HG02970 (cell line): ENCODE measurements around the gene PDE6B.
"Not testable (repeated sequence)": the region's sequence is repeated elsewhere in the genome, so short reads cannot be mapped to it uniquely, and the experiment has no call there.

ENCODE experiments used
- ATAC-seq: cut with Tn5 transposase; IDR thresholded peaks from one replicate; pipeline ENCODE4 v1.9.1; 2021; ENCODE audit warnings: mild to moderate bottlenecking, moderate library complexity, moderate number of reproducible peaks; ENCODE audit not compliant: unreplicated experiment, low FRiP score

PDE6B gene

DNA sequence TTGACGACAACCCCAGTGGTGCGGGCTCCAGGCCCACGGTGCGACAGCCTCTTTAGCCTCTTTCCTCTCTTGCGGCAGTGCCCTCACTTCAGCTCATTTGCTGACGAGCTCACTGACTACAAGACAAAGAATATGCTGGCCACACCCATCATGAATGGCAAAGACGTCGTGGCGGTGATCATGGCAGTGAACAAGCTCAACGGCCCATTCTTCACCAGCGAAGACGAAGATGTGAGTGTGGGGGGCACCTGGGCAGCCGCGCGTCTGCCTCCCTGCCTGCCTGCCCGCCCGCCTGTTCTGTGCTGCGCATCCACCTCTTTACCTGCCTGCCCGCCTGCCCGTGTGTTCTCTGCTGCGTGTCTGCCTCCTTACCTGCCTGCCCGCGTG lies 9.2 kb downstream of the PDE6B start:
- ATAC-seq: no peak

DNA sequence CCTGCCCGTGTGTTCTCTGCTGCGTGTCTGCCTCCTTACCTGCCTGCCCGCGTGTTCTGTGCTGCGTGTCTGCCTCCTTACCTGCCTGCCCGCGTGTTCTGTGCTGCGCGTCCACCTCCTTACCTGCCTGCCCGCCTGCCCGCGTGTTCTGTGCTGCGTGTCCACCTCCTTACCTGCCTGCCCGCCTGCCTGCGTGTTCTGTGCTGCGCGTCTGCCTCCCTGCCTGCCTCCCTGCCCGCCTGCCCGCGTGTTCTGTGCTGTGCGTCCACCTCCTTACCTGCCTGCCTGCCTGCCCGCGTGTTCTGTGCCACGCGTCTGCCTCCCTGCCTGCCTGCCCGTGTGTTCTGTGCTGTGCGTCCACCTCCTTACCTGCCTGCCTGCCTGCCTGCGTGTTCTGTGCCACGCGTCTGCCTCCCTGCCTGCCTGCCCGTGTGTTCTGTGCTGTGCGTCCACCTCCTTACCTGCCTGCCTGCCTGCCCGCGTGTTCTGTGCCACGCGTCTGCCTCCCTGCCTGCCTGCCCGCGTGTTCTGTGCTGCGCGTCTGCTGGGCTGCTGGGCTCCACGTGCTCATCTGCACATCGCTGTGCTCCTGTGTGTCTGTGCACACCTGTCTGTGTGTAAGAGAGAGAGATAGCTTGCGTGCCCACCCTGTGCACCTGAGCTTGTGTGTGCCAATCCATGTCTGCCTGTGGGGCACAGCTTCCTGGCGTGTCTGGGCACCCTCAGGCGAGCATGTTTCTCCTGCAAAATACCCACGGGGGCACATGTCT lies 9.9 kb downstream of the PDE6B start:
- not testable (repeated sequence) for ATAC-seq

DNA sequence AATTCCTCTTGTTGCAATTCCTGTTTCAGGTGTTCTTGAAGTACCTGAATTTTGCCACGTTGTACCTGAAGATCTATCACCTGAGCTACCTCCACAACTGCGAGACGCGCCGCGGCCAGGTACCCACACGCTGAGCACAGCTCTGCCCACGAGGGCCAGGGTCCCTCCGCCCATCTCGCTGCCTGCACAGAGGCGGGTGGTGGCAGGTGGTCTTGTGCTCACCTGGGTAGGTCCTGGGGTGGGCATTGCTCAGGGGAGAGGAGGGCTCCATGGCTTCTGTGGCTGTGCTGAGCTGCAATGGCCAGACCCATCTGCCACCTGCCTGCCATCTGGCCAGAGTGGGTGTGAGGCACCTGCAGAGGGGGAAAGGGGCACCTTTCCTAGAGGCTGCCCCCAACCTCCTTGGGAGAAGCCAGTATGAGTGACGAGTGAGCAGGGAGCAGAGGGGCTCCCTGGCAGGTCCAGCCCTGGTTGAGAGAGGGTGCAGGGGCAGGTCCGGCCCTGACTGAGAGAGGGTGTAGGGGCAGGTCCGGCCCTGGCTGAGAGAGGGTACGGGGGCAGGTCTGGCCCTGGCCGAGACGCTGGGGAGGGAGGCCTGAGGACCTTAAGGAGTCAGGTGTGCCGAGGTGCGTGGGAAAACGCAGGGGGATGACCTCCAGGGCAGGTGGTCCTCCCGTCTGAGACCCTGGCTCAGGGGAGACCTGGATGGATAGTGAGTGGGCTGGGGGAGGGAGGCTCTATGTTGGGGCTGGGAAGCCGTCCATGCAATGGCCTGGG lies 10.7 kb downstream of the PDE6B start:
- no peak for ATAC-seq

DNA sequence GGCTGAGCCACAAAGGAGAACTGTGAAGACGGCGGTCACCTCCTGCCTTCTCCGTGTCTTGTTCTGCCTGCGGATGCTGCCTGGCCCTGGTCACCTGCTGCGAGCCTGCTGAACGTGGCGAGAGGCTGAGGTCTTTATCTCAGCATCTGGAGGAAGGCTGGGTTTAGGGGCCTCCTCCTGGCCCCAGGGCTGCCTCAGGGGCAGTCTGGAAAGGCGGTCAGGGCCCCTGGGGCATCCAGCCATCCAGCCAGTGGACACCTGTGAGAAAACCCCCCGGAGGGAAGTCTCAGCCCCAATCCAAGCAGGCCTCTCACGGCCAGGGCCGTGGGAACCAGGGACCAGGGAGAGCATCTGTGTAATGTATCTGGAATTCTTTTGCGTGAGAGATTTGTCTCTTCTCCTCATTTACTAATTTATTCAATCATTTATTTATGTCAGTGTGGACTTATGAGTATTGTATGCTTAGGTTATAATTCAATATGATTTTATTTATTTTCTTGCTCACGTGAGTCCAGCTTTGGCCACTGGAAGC lies 11.3 kb downstream of the PDE6B start:
- no peak for ATAC-seq

- no peak for ATAC-seq
Measured at GRCh38 chr4:637536-638280, 12.3 kb downstream of the PDE6B start.

GRCh38 chr4:642366-642765 lies 17.0 kb downstream of the PDE6B start:
- not testable (repeated sequence) for ATAC-seq

GRCh38 chr4:646460-646859 lies 21.1 kb downstream of the PDE6B start:
- no peak for ATAC-seq

DNA sequence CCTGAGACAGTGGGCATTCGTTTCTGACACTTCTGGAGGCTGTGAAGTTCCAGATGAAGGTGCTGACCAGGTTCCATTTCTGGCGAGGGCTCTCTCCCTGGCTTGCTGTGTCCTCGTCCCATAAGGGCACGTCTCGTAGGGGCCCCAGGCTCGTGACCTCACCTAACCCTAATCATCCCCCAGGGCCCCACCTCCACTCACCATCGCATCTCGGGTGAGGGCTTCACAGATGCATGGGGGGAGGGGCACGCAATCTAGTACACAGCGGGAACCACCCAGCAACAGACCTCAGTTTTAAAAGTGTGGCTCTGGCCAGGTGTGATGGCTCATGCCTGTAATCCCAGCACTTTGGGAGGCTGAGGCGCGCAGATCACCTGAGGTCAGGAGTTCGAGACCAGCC lies 22.1 kb downstream of the PDE6B start:
- no peak for ATAC-seq

GRCh38 chr4:648579-649292 lies 23.4 kb downstream of the PDE6B start:
- ATAC-seq: no peak

GRCh38 chr4:649293-649625 lies 23.9 kb downstream of the PDE6B start:
- no peak for ATAC-seq

DNA sequence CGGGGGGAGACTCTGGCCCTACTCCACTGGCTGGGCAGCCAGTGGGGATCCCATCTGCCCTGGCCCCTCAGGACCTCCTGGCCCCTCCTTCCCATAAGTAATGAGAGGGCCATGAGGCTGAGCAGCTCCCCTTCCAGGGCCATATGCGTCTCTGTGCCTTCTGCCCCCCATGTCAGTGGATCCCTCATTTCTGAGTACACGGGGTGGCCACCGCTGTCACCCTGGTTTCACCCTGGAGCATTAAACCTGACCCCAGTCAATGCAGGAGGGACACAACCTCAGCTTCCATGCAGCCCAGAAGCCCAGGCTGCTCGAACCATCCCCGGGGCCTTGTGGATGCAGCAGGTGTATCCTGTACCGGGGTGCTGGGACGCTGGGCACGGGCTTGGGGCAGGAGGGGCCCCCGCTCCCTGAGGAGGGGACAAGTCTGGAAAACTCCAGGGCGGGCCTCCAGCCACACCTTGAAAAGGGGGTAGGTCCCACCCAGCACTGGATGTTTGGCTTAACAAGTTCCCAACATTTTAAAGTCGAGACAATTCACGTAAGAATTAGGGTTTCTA lies 24.5 kb downstream of the PDE6B start:
- no peak for ATAC-seq

DNA sequence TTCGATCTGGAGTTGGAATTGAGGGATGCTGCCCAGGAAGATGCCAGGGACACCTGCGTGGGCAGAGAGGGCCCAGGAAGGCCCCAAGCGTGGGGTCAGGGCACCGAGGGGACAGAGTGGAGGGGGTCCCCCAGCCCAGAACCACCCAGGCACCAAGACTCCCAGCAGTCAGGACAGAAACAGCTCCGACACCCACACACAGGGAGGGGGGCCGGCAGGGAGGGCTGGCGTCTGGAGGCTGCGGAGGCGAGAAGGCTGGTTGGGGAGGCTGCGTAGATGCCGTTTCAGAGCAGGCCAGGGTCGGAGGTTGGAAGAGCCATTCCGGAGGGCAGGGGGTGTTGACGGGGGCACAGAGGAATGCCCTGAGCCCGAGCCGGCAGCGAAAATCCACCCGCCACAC lies 25.1 kb downstream of the PDE6B start:
- no peak for ATAC-seq

DNA sequence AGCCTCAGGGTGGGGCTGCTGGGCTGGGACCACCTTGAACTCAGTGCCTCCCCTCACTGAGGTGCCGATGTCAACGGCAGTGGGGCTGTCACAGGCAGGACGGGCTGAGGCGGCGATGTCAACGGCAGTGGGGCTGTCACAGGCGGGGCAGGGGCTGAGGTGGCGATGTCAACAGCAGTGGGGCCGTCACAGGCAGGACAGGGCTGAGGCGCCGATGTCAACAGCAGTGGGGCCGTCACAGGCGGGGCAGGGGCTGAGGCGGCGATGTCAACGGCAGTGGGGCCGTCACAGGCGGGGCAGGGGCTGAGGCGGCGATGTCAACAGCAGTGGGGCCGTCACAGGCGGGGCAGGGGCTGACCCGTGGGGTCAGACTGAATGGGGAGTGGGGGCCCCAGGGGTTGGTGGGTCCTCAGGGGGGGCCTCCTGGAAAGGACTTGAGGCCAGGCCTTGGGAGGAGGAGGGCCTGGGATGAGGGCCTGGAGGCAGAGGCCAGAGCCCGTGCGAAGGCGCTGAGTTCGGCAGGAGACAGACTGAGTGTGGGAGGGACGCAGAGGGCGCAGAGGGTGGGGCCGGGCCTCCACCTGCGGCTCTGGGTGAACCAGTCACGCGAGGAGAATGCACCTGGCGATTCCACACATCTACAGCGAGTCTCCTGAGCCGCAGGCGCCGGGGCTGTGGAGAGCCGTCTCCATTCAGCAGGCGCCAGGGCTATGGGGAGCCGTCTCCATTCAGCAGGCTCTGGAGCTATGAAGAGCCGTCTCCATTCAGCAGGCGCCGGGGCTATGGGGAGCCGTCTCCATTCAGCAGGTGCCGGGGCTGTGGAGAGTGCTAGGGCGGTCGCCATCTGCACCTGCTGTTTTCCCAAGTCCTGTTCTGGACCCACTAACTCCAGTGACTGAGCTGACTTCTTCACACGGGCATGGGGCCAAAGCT lies 25.8 kb downstream of the PDE6B start:
- no peak for ATAC-seq

DNA sequence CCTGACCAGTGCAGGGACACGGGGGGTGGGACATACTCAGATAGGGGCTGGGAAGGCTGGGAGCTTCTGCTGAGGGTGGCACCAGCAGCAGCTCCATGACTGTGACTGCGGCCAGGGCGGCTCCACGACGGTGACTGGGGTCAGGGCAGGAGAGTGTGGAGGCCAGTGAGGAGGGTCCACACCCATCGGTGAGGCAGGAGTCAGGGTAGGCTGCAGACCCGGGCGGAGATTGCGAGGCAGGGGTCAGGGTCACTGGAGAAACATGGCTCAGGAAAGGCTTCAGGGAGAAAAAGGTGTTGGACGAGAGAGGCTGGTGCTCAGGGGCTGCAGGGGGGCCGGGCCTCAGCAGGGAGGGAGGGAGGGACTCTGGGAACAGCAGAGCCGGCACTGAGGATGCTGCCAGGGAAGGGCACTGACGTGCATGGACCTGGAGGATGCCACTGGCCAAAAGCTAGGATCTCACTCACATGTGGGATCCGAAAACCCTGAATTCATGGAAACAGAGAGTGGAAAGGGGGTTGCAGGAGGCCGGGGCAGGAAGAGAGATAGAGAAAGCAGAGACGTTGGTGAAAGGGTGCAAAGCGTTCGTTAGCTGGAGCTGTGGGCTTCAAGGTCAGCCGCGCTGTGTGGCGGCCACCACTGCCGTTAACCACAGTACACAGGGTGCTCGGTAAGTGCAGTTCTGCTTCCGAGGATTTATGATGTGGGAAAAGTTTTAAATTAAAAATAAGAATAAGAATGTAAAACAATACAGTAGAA lies 26.7 kb downstream of the PDE6B start:
- ATAC-seq: no peak

DNA sequence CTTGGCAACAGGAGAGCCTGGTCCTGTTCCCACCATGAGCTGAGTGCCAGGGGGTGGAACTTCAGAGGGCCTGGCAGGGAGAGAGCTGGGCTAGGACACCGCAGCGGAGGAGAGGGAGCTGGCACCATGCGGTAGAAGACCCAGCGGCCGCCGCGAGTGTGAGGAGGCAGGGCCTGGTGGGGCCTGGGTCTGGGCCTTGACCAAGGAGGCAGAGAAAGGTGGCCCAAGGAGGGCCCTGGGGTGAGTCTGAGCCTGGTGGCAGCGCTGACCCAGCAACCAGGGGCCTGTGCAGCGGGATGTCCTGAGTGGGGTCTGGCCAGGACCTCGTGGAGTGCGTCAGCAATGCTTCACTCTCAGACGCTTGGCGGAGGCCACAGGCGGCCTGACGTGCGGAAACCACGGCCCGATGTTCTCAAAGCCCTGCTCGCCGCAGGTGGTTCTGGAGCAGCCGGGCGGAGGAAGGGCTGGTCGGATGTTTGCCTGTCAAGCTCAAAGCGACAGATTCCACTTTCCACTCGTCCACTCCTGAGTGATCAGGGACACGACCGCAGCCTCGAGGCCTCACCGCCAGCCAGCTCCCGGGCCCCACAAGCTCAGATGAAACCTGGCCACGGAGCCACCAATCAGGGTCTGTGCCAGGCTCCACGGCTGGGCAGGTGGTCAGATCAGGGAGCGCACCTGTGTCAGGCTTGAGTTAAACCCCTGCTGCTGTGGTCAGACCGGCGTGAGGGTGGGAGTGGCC lies 27.9 kb downstream of the PDE6B start:
- no peak for ATAC-seq

- ATAC-seq: no peak
Measured at GRCh38 chr4:653831-654502, 28.6 kb downstream of the PDE6B start.

GRCh38 chr4:654503-654845 lies 29.1 kb downstream of the PDE6B start:
- no peak for ATAC-seq
